C4-2B (cell line): ENCODE measurements around the gene SCAI.

ENCODE experiments used
- H3K27ac ChIP-seq: fragments of 450-650 bp; 2 replicates; pipeline ENCODE4 v1.5.1; 2017
- ZFX ChIP-seq: fragments of 450-650 bp; IDR thresholded peaks from 2 replicates; pipeline ENCODE4 v1.6.1; 2017
- TF ChIP-seq, protein P1 (sequence below): fragments of 450-650 bp; conservative IDR thresholded peaks from 2 replicates; pipeline ENCODE4 v1.5.1; 2017; ENCODE audit warnings: mild to moderate bottlenecking

Gene SCAI

DNA sequence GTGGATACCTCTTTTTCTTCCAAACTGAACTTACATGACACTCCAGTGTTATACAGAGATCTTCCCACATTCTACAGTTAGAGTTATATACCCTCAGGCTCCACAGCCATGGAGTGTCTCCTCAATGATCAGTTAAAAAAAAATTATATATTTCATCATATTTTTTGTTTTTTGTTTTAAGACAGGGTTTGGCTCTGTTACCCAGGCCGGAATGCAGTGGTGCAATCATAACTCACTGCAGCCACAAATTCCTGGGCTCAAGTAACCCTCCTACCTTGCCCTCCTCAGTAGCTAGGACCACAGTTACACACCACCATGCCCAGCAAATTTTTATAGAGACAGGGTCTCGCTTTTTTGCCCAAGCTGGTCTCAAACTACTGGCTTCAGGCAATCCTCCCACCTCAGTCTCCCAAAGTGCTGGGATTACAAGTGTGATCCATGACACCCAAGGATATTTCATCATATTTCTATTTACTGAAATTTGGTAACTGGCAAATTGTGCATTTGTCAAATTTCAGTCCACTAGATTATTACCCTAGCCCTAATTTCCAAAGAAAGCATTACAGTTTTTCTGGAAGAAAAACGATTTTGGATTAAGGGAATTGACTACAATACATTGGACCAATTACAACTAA is 18.1 kb upstream of the SCAI start:
- H3K27ac ChIP-seq: no peak overlapping the region

GRCh38 chr9:125160750-125161149 is 17.4 kb upstream of the SCAI start:
- no peak for TF ChIP-seq ZFX
- TF ChIP-seq, protein P1, sequence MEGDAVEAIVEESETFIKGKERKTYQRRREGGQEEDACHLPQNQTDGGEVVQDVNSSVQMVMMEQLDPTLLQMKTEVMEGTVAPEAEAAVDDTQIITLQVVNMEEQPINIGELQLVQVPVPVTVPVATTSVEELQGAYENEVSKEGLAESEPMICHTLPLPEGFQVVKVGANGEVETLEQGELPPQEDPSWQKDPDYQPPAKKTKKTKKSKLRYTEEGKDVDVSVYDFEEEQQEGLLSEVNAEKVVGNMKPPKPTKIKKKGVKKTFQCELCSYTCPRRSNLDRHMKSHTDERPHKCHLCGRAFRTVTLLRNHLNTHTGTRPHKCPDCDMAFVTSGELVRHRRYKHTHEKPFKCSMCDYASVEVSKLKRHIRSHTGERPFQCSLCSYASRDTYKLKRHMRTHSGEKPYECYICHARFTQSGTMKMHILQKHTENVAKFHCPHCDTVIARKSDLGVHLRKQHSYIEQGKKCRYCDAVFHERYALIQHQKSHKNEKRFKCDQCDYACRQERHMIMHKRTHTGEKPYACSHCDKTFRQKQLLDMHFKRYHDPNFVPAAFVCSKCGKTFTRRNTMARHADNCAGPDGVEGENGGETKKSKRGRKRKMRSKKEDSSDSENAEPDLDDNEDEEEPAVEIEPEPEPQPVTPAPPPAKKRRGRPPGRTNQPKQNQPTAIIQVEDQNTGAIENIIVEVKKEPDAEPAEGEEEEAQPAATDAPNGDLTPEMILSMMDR: no peak
- no peak overlapping the region for H3K27ac ChIP-seq

More for the DNA sequence above, 18.1 kb upstream of the SCAI start:
- TF ChIP-seq ZFX: no peak
- TF ChIP-seq, protein P1: no peak

DNA sequence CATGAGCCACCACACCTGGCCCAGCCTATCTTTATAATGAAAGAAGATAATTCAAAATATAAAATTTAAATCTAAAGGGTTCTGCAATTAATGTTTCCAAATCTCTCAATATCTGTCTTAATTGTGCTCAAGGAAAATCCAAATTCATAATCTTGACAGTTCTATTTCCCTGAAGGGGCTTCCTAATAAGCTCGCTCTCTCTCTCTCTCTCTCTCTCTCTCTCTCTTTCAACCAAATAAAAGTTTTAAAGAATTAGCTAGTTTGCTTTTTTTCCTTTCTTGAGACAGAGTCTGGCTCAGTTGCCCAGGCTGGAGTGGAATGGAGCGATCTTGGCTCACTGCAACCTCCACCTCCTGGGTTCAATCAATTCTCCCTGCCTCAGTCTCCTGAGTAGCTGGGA is 13.2 kb upstream of the SCAI start:
- TF ChIP-seq, protein P1: no peak
- TF ChIP-seq ZFX: no peak
- H3K27ac ChIP-seq: no peak overlapping the region

DNA sequence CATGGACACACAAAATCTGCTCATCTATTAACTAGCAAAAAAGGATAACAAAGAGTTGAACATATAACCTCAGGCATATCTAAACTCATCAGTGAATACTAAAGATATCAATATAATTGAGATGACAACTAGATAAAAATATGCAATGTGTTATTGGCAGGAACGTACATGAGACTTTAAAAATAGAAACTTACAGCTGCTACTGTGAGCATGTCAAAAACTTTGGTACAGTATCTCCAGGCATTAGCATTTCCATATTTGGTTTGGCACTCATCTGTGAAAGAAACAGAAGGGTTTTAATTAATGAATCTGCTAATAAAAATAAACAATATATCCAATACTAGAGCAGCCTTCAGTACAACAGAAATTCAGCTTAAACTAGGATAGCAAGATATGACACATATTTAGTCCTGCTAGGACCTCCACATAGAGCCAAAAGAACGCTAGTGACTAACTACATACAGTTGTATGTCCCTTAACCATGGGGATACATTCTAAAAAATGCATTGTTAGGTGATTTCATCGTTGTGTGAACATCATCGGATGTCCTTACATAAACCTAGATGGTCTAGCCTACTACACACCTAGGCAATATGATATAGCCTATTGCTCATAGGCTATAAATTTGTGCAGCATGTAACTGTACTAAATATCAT is 10.5 kb upstream of the SCAI start:
- H3K27ac ChIP-seq: no peak overlapping the region
- TF ChIP-seq ZFX: no peak
- TF ChIP-seq, protein P1: no peak

- TF ChIP-seq ZFX: no peak
- TF ChIP-seq, protein P1: no peak
- H3K27ac ChIP-seq: no peak overlapping the region
These were observed 8.4 kb upstream of the SCAI start for GRCh38 chr9:125151730-125152129.

GRCh38 chr9:125150349-125151245 is 7.3 kb upstream of the SCAI start:
- no peak overlapping the region for H3K27ac ChIP-seq
- TF ChIP-seq ZFX: no peak
- TF ChIP-seq, protein P1: no peak
